T-helper 1 cell treated with Interleukin-12 subunit alpha and Interleukin-12 subunit beta and Interleukin-4 antibody, amounts not matched to agents 30 μg/mL and 1 μg/mL, for 36 hours (primary cell): ENCODE data around the gene SORT1.
"Not testable (repeated sequence)": the region's sequence is repeated elsewhere in the genome, so short reads cannot be mapped to it uniquely, and the experiment has no call there.

Experiments
- H3K27ac Mint-ChIP-seq: one replicate; pipeline ENCODE4 v1.8.0; 2021; ENCODE audit warnings: mild to moderate bottlenecking, mixed read lengths
- H3K27me3 Mint-ChIP-seq: one replicate; pipeline ENCODE4 v1.8.0; 2021; ENCODE audit warnings: low read depth, mixed read lengths
- H3K36me3 Mint-ChIP-seq: one replicate; pipeline ENCODE4 v1.8.0; 2021; ENCODE audit warnings: low read depth, mixed read lengths
- H3K4me1 Mint-ChIP-seq: one replicate; pipeline ENCODE4 v1.8.0; 2021; ENCODE audit warnings: low read depth, mixed read lengths
- H3K4me3 Mint-ChIP-seq: one replicate; pipeline ENCODE4 v1.8.0; 2021; ENCODE audit warnings: mild to moderate bottlenecking, moderate library complexity, mixed read lengths
- H3K9me3 Mint-ChIP-seq: one replicate; pipeline ENCODE4 v1.8.0; 2021; ENCODE audit warnings: mixed read lengths

The SORT1 gene

GRCh38 chr1:109379422-109379821 lies 18.3 kb downstream of the SORT1 start:
- Mint-ChIP-seq H3K27me3 (peaks cover 3% of the 10 kb centered on the region), H3K27ac (no peak overlapping the region), H3K36me3 (peaks cover 2% of the 10 kb centered on the region), H3K4me3 (no peak overlapping the region), H3K4me1 (peaks cover 10% of the 10 kb centered on the region), H3K9me3 (peaks cover 4% of the 10 kb centered on the region)

- Mint-ChIP-seq H3K4me1 (peaks cover 17% of the 10 kb centered on the region), H3K4me3 (no peak overlapping the region), H3K27ac (no peak overlapping the region), H3K36me3 (peaks cover 4% of the 10 kb centered on the region), H3K9me3 (peaks cover 4% of the 10 kb centered on the region), H3K27me3 (peaks cover 3% of the 10 kb centered on the region)
Measured at GRCh38 chr1:109377698-109378097, 20.0 kb downstream of the SORT1 start.

GRCh38 chr1:109373696-109374095 lies 24.0 kb downstream of the SORT1 start:
- H3K27me3 Mint-ChIP-seq, H3K9me3 Mint-ChIP-seq, H3K4me3 Mint-ChIP-seq, H3K36me3 Mint-ChIP-seq: not testable (repeated sequence)
- Mint-ChIP-seq H3K4me1 (peaks cover 43% of the 10 kb centered on the region), H3K27ac (peak overlapping the region; percentile 75)

- Mint-ChIP-seq H3K9me3 (peaks cover 4% of the 10 kb centered on the region), H3K4me1 (peaks cover 43% of the 10 kb centered on the region), H3K36me3 (peaks cover 4% of the 10 kb centered on the region), H3K27me3 (peaks cover 6% of the 10 kb centered on the region), H3K4me3 (peak overlapping the region; percentile 56), H3K27ac (peak overlapping the region; percentile 75)
Measured at GRCh38 chr1:109373126-109373525, 24.6 kb downstream of the SORT1 start.

DNA sequence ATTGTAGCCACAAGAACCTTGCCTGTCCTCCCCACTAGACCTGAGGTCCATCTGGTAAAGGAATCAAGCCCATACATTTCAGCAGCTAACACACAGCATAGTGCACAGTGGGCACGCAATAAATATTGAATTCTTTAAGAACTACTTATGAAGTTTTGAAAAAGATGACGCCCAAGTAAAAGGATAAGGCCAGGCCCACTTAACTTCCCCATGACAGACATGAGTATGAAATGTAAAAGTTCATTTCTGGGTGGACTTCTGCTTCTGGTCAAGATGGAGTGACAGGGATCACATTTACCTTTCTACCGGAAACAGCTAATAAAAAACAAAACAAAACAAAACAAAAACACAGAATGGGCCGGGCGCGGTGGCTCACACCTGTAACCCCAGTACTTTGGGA lies 25.4 kb downstream of the SORT1 start:
- Mint-ChIP-seq H3K4me3 (peak overlapping the region; percentile 6), H3K4me1 (peaks cover 43% of the 10 kb centered on the region), H3K27me3 (peaks cover 11% of the 10 kb centered on the region), H3K9me3 (peaks cover 4% of the 10 kb centered on the region), H3K27ac (no peak overlapping the region), H3K36me3 (peaks cover 4% of the 10 kb centered on the region)

GRCh38 chr1:109371341-109371739 lies 26.4 kb downstream of the SORT1 start:
- H3K27me3 Mint-ChIP-seq, result peaks cover 14% of the 10 kb centered on the region
- H3K9me3 Mint-ChIP-seq, result peaks cover 4% of the 10 kb centered on the region
- peak overlapping the region; percentile 22 for H3K4me3 Mint-ChIP-seq
- H3K36me3 Mint-ChIP-seq, result peaks cover 4% of the 10 kb centered on the region
- H3K4me1 Mint-ChIP-seq, result peaks cover 43% of the 10 kb centered on the region
- no peak overlapping the region for H3K27ac Mint-ChIP-seq

GRCh38 chr1:109370712-109371340 lies 26.9 kb downstream of the SORT1 start:
- H3K4me1 Mint-ChIP-seq, result peaks cover 42% of the 10 kb centered on the region
- H3K27ac Mint-ChIP-seq, result no peak overlapping the region

DNA sequence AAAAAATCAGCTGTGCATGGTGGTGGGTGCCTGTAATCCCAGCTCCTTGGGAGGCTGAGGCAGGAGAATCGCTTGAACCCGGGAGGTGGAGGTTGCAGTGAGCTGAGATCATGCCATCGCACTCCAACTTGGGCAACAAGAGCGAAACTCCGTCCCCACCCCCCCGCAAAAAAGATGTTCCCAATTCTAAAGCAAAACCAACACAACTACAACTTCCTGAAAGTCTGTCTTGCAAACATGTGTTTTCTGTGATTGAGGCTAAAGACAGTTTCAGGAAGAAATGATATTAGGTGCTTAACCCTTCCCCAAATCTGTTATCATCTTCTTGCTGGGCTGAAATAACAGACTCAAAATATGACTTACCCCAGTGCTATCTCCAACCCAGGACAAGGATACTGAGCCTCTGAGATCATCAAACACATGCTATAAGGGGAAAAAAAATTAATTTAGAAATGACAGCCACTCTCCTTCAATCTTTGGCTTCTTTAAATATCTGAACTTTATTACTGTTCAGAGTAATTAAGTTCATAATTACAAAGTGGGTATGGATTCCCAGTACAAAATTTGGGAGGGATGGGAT lies 28.5 kb downstream of the SORT1 start:
- Mint-ChIP-seq H3K36me3 (peaks cover 2% of the 10 kb centered on the region), H3K4me3 (no peak overlapping the region), H3K4me1 (peaks cover 33% of the 10 kb centered on the region), H3K27me3 (peaks cover 25% of the 10 kb centered on the region), H3K27ac (no peak overlapping the region), H3K9me3 (no peaks in the 10 kb centered on the region)

More at GRCh38 chr1:109370712-109371340, 26.9 kb downstream of the SORT1 start:
- Mint-ChIP-seq H3K4me3 (peak overlapping the region; percentile 22), H3K27me3 (peaks cover 14% of the 10 kb centered on the region), H3K9me3 (peaks cover 4% of the 10 kb centered on the region), H3K36me3 (peaks cover 4% of the 10 kb centered on the region)

DNA sequence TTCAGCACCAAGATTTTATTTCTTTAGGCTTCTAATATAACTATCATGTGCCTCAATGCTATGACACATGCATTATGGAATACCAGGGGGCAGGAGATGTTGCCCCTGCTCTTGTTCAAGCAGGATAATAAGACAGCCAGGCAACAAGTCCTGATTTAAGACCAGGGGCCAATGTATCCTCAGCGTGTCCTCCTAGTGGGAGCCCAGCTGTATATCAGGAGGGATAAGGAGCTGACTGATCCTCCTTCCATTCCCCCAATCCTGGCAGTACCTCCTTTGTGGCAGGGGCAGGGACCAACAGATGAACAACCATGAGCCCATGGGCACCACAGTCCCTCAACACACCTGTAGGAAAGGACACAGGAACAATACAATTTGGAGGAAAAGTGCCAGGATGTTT lies 29.3 kb downstream of the SORT1 start:
- Mint-ChIP-seq H3K36me3 (peaks cover 2% of the 10 kb centered on the region), H3K4me1 (peaks cover 33% of the 10 kb centered on the region), H3K27me3 (peaks cover 33% of the 10 kb centered on the region), H3K27ac (no peak overlapping the region), H3K9me3 (no peaks in the 10 kb centered on the region), H3K4me3 (no peak overlapping the region)

GRCh38 chr1:109367626-109368025 lies 30.1 kb downstream of the SORT1 start:
- Mint-ChIP-seq H3K36me3 (no peaks in the 10 kb centered on the region), H3K27ac (no peak overlapping the region), H3K4me1 (peaks cover 26% of the 10 kb centered on the region), H3K4me3 (no peak overlapping the region), H3K27me3 (peaks cover 36% of the 10 kb centered on the region), H3K9me3 (no peaks in the 10 kb centered on the region)

GRCh38 chr1:109365642-109366204 lies 32.0 kb downstream of the SORT1 start:
- Mint-ChIP-seq H3K27ac (no peak overlapping the region), H3K36me3 (no peaks in the 10 kb centered on the region), H3K9me3 (no peaks in the 10 kb centered on the region), H3K4me3 (no peak overlapping the region), H3K27me3 (peaks cover 52% of the 10 kb centered on the region), H3K4me1 (peaks cover 11% of the 10 kb centered on the region)

DNA sequence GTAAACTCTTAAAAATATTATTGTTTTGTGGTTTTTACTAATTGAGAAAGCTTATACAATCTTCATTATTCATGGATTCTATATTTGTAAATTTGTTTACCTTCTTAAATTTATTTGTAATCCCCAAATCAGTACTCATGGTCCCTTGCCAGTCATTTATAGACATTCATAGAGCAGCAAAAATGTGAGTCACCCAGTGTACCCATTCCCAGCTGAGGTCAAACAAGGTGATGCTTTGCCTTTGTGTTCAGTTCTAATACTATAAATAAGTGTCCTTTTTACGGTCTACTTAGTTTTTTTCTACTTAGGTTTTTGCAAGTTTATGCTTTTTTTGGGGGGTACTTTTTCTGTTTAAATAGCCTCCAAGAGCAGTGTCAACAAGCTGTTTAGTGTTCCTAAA lies 36.1 kb downstream of the SORT1 start:
- H3K27ac Mint-ChIP-seq, result no peak overlapping the region
- H3K9me3 Mint-ChIP-seq, result no peaks in the 10 kb centered on the region
- H3K27me3 Mint-ChIP-seq, result peaks cover 48% of the 10 kb centered on the region
- H3K4me1 Mint-ChIP-seq, result no peaks in the 10 kb centered on the region
- H3K36me3 Mint-ChIP-seq, result no peaks in the 10 kb centered on the region
- H3K4me3 Mint-ChIP-seq, result no peak overlapping the region

DNA sequence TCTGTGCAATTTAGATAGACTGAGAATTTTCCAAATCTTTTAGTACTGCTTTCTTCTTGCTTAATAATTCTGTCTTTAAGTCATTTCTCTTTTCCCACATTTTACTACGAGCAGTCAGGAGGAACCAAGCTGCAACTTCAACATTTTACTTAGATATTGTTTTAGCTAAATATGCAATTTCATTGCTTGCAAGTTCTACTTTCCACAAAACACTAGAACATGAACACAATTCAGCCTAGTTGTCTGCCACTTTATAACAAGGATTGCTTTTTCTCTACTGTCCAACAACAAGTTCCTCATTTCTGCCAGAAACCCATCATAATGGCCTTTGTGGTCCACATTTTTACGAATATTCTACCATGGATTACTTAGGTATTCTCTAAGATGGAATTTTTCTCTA lies 36.6 kb downstream of the SORT1 start:
- no peaks in the 10 kb centered on the region for H3K36me3 Mint-ChIP-seq
- peaks cover 48% of the 10 kb centered on the region for H3K27me3 Mint-ChIP-seq
- H3K27ac Mint-ChIP-seq, result no peak overlapping the region
- H3K4me3 Mint-ChIP-seq, result no peak overlapping the region
- no peaks in the 10 kb centered on the region for H3K4me1 Mint-ChIP-seq
- H3K9me3 Mint-ChIP-seq, result no peaks in the 10 kb centered on the region

DNA sequence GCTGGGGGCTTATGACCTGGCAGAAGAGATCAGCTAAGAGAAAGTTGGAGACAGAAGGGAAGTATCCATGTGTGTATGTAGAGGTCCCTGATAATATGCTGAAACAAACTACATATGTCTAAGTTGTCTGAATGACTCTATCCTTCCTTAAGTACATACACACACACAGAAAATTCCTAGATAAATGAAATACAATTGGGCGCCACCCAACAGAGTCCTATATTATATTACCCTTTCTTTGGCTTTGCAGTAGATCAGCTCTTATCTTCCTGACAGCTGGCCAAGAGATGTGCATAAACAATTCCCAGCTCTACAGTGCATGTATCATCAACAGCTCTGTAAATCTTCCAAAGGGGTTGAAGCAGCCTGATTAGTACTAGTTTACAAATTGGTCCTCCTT lies 40.1 kb downstream of the SORT1 start:
- Mint-ChIP-seq H3K27me3 (peaks cover 44% of the 10 kb centered on the region), H3K27ac (no peak overlapping the region), H3K4me3 (no peak overlapping the region), H3K36me3 (no peaks in the 10 kb centered on the region), H3K9me3 (no peaks in the 10 kb centered on the region), H3K4me1 (peaks cover 9% of the 10 kb centered on the region)

DNA sequence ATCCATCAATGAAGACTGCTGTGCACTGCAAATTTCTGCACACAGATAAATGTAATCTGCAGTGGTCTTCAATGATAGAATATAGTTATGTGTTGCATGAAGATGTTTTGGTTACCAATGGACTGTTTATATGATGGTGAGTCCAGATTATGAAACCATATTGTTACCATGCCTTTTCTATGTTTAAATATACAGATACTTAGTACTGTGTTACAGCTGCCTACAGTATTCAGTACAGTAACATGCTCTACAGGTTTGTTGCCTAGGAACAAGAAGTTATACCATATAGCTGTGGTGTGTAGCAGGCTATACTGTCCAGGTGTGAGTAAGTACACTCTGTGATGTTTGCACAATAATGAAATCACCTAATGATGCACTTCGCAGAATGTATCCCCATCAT lies 40.8 kb downstream of the SORT1 start:
- H3K27ac Mint-ChIP-seq, result no peak overlapping the region
- no peaks in the 10 kb centered on the region for H3K36me3 Mint-ChIP-seq
- H3K9me3 Mint-ChIP-seq, result no peaks in the 10 kb centered on the region
- H3K27me3 Mint-ChIP-seq, result peaks cover 41% of the 10 kb centered on the region
- H3K4me1 Mint-ChIP-seq, result peaks cover 12% of the 10 kb centered on the region
- H3K4me3 Mint-ChIP-seq, result no peak overlapping the region
